IPS DF 4.7 (cell line): ENCODE data around the gene GPR84.

ENCODE experiments used
- DNase-seq: peaks from one replicate; pipeline ENCODE4 v3.0.0-alpha.2; 2013; ENCODE audit warnings: low spot score; ENCODE audit errors: extremely low read depth

Gene GPR84

GRCh38 chr12:54374562-54375258 is 10.4 kb upstream of the GPR84 start:
- DNase-seq, result no peak

DNA sequence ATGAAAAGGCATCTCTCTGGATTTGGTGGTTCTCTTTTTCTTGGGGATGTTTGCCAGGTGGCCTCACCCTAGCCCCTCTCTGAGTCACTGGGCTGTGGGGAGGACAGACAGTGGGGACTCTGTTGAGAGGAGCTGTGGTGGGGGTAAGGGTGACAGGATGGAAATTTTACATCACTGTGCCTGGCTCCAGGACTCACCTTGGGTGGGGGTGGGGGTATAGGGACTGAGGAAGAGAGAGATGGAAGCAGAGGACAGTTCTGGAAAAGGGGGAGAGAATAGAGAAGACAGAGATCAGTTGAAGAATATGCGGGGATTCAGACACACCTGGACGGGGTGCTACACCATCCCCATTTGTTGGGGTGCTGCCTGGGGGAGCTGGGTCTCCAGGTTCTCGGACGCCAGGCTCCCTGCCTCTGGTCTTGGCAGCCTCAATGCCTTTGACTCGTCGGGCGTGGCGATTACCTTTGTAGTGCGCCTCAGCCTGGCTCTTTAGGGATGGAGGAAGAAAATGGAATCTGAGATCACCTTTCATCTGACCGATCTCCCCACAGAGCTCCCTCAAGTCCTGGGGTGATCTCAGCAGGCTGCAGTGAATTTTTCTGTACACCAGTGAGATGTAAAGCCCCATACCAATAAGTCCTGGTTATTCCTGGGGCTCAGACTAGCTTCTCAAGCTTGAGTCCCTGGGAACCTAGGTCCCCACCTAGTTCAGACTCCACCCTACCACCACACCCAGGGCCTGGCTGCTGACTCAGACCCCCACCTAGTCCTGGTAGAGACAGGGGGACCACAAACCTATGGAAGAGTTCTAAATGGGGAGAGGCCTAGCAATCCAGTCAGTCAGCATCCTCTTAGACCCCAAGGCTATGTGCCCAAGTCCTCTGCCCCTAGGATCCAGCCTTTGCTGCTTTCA is 9.6 kb upstream of the GPR84 start:
- no peak for DNase-seq

- no peak for DNase-seq
Observed at GRCh38 chr12:54372113-54372806, 8.0 kb upstream of the GPR84 start.

- no peak for DNase-seq
Observed at GRCh38 chr12:54371328-54372112, 7.2 kb upstream of the GPR84 start.

GRCh38 chr12:54370171-54370730 is 6.0 kb upstream of the GPR84 start:
- no peak for DNase-seq

DNA sequence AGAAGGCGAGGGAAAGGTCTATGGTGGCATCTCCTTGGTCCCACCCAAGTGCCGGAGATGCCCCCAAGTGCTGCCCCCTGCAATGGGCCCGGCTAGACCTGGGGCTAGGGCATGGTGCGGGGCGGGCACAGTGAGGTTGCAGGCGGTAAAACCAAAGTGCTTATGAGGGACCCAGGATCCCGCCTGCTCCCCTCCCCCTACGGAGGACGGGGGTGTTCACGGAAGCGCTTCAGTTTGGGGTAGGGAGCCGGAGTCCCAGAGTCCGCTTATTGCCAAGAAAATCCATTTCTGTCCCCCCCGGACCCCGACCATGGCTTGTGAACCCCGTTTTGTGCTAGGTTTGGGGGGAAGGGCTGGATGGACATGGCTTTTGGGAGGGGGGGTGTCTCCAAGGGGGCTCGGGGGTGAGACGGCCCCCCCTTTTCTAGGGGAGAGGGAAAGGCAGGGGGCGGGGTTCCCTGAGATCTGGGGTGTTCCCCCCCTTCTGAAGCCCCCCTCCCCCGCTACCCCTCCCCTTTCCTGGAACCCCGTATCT is 5.4 kb upstream of the GPR84 start:
- DNase-seq, result no peak

GRCh38 chr12:54368709-54369596 is 4.7 kb upstream of the GPR84 start:
- DNase-seq, result no peak

DNA sequence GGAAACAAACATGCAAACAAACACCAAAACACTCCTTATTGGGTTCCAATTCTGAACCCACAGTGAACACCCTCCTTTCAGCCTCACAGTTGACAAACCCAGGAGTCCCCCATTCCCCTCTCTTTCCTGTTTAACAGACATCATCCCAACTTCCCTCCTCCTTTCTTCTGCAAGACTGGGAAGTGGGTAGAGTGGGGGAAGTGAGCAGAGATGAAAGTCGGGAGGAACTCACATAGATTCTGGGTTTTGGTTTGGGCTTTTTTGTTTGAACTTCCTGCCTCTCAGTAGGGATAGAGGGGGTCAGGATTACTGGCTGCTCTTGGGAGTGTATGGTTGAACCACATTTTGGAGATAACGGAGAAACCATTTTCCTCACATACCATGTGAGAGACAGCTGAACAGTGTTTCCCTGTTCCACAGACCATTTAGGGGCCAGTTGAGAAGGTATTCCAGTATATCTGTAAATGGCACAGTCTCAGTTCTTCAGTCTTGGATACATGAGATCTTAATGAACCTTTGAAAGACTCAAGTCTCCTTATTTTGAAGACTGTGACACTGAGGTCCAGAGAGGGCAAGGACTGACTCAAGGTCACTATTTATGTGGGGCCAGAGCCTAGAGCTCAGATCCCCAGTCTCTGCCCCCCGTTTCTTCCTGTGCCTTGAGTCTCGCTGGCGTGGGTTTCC is 3.9 kb upstream of the GPR84 start:
- DNase-seq, result no peak

GRCh38 chr12:54363618-54364017 is 668 bp downstream of the GPR84 start:
- DNase-seq, result no peak

GRCh38 chr12:54363047-54363446 is 1.2 kb downstream of the GPR84 start:
- DNase-seq, result no peak

DNA sequence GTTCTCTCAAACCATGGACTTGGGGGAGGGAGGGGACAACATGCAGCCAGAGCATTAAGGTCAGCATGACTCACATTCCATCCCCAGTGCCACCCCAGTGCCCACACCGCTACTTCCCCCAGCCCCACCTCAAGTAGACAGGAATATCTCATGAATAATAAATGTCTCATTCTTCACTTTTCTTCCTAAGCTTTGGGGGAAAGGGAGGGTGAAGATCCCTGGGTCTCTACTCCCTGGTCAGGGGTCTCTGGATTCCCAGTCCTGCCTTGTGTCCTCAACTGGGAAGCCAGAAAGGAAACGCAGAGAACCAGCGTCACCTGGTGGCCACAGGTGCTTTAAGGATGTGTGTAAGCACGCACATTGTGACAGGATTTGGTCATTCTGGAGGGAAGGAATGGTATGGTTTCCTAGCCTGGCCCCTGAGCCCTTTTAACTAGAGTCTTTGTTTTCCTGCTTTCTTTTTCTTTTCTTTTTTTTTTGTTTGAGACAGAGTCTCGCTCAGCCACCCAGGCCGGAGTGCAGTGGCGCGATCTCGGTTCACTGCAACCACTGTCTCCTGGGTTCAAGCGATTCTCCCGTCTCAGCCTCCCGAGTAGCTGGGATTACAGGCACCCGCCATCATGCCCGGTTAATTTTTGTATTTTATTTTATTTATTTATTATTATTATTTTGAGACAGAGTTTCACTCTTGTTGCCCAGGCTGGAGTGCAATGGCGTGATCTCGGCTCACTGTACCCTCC is 3.4 kb downstream of the GPR84 start:
- peak; percentile 91 for DNase-seq

GRCh38 chr12:54359762-54360351 is 4.4 kb downstream of the GPR84 start:
- no peak for DNase-seq

DNA sequence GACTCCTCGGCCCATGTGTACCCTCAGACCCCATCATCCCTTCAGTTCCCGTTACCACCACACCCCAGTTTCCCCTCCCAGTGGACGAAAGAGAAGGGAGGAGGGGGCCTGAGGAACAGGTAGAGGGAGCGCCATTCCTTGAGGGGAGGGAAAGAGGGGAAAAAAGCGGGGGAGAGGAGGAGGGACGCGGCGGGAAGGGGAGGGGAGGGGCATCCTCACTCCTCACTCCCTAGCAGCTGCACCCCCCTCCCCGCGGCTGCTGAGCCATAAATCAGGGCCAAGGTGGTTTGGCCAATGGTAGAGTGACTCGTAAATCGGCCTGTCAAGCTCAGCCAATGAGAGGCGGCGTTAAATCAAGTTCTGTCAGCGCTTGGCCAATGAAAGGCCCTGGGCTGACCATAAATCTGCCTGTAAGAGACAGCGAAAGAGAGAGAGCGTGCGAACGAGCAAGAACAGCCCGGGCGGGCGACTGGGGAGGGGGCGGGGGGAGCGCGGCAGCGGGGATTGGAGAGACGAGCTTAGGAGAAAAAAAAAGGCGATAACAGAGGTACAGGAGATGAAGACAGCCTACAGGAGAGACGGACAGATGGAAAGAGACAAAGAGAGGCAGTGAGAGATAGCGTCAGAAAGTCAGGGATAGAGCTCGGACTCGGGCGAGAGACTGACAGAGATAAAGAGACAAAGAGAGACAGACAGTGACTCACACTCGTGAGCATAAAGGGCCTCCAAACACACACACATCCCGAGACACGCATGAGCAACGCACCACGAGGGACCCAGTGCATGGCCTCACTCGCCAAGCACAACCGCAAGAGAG is 5.1 kb downstream of the GPR84 start:
- DNase-seq, result peak; percentile 100

GRCh38 chr12:54358191-54358944 is 5.9 kb downstream of the GPR84 start:
- no peak for DNase-seq

DNA sequence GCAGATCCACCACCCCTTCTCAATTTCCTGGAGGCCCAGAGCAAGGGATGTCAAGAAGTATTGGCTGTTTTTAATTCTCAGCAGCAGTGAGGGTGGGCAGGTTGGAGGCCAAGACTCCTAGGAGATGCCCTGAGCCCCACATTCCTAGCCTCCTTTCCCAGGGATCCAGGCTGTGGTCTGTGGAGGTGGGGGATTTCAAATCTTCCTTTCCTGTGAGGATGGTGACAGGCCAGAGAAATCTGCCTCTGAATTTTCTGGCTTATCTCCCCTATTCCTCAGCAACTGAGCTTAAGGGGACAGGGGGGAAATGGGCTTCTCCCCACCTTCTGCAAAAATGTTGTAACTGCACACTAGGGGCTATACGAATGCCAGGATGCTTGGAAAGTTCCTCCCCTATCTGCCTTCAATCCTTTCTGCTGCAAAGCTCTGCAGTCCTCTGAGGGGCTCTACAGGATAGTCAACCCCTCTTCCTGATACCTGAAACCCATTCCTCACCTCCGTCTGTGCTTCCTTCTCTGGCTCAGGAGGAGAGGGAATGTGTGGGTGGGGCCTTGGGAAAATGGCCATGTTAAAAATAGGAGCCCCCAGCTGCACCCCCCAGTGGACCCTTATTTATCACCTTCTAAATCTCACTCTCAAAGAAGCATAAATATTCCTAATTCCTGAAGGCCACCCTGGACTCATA is 6.6 kb downstream of the GPR84 start:
- no peak for DNase-seq

DNA sequence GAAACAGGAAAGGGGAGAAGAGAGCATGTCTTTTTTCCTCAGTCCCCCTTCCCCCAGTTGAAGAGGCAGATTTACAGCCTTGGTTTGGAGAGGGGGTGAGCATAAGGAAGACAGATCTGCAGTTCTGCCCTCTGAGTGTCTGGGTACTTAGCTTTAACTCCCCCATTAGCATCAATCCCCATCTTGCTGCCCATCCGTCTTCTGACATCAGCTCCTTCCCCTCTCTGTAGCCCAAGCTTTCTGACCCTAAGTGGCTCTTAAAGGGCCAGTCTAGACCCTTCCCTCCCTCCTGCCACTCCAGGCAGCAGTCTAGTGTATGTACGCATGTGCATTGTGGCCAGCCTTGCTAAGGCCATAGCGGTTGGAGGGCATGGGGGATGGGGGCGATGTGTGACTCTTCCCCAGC is 7.3 kb downstream of the GPR84 start:
- DNase-seq, result no peak
